Endothelial cell of hepatic sinusoid (primary cell): ENCODE results near the gene USP11.
"Not testable (repeated sequence)": the region's sequence is repeated elsewhere in the genome, so short reads cannot be mapped to it uniquely, and the experiment has no call there.

Source experiments
- in situ Hi-C: cut with HindIII; loops from 2 replicates; pipeline ENCODE4 v1.10.0; 2017; ENCODE audit warnings: low sequenced_read_pairs

The USP11 gene

GRCh38 chrX:47242321-47242720 is 9.5 kb downstream of the USP11 start:
- in situ Hi-C loops = no loop called here

GRCh38 chrX:47243351-47243750 is 10.5 kb downstream of the USP11 start:
- in situ Hi-C loops = no loop called here

- in situ Hi-C loops = no loop called here
Measured at GRCh38 chrX:47244676-47245075, 11.9 kb downstream of the USP11 start.

GRCh38 chrX:47245156-47245555 is 12.3 kb downstream of the USP11 start:
- in situ Hi-C loops = no loop called here

- in situ Hi-C loops = no loop called here
Measured at GRCh38 chrX:47247206-47247998, 14.6 kb downstream of the USP11 start.

- in situ Hi-C loops = no loop called here
Measured at GRCh38 chrX:47247999-47248320, 15.2 kb downstream of the USP11 start.

GRCh38 chrX:47248576-47248975 is 15.8 kb downstream of the USP11 start:
- in situ Hi-C loops = no loop called here

GRCh38 chrX:47250017-47250347 is 17.2 kb downstream of the USP11 start:
- in situ Hi-C loops = no loop called here

- in situ Hi-C loops = not testable (repeated sequence)
Measured at GRCh38 chrX:47257620-47258019, 24.8 kb downstream of the USP11 start.

GRCh38 chrX:47264483-47265173 is 31.8 kb downstream of the USP11 start:
- in situ Hi-C loops = no loop called here

GRCh38 chrX:47266643-47267042 is 33.8 kb downstream of the USP11 start:
- in situ Hi-C loops = no loop called here

GRCh38 chrX:47272013-47272408 is 39.2 kb downstream of the USP11 start:
- in situ Hi-C loops = no loop called here

GRCh38 chrX:47273011-47273730 is 40.4 kb downstream of the USP11 start:
- in situ Hi-C loops = no loop called here

- in situ Hi-C loops = no loop called here
Measured at GRCh38 chrX:47278691-47279090, 45.9 kb downstream of the USP11 start.

GRCh38 chrX:47283015-47283771 is 50.4 kb downstream of the USP11 start:
- in situ Hi-C loops = no loop called here

GRCh38 chrX:47284616-47285015 is 51.8 kb downstream of the USP11 start:
- in situ Hi-C loops = not testable (repeated sequence)

GRCh38 chrX:47285836-47286320 is 53.1 kb downstream of the USP11 start:
- in situ Hi-C loops = no loop called here

GRCh38 chrX:47293106-47293505 is 60.3 kb downstream of the USP11 start:
- in situ Hi-C loops = no loop called here

GRCh38 chrX:47296766-47297365 is 64.1 kb downstream of the USP11 start:
- in situ Hi-C loops = no loop called here

- in situ Hi-C loops = no loop called here
Measured at GRCh38 chrX:47297874-47298273, 65.1 kb downstream of the USP11 start.
